ENCODE data around the gene RAB12. TPM values are rescaled to one million over a fixed set of nuclear protein-coding genes. Genes with fewer than 3 reads are reported as not detected.

The RAB12 gene
- total RNA-seq, 1 experiment from 2014 or later, result 32.7 TPM

DNA sequence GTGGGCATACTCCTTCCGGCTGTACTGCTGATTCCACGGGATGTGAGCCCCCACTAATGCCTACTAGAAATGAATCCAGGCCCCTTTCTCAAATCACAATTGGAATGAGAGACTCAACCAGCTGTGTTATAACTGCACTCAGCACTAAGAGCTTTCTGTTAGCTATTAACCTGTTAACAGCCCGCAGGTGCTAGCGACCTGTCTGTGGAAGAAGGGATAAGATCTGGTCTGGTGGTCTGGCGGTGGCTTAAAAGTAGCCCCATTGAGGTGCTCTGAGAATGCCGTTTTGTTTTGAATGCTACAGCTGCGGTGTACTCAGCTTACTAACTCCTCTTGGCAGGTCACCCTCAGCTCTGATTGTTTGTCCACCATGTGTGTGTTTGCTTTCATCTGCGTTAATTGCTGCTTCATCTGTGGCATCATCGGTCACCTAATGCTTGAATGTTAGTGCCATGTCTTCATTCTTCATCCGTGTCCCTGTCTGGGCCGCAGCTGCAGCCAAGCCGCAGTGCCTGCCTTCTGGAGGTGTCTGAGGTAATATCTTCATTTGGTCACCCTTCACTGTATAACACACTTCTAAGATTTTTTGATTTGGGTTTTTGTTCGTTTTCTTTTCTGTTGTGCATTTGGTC is 16.3 kb downstream of the RAB12 start:
- H3K79me2 ChIP-seq (ENCODE audit: insufficient read depth, low read length), result peaks cover 80% of the 10 kb centered on the region

More for the DNA sequence above, 16.3 kb downstream of the RAB12 start:
- TF ChIP-seq CEBPB (IDR thresholded peaks at IDR 0.05; ENCODE audit: low read depth) (no peak), JUND (IDR thresholded peaks at IDR 0.05) (no peak), FOSL1 (IDR thresholded peaks at IDR 0.05; ENCODE audit: low read depth) (no peak), ZFX (IDR thresholded peaks at IDR 0.05) (no peak), SRF (IDR thresholded peaks at IDR 0.05; ENCODE audit: low read depth) (no peak), POLR2A (IDR thresholded peaks at IDR 0.05; ENCODE audit: borderline replicate concordance, extremely low read depth, insufficient read depth, insufficient read length) (no peak), YY1 (IDR thresholded peaks at IDR 0.05; ENCODE audit: extremely low read depth, insufficient replicate concordance, low read depth, low read length) (no peak)
- TF ChIP-seq, protein P1, sequence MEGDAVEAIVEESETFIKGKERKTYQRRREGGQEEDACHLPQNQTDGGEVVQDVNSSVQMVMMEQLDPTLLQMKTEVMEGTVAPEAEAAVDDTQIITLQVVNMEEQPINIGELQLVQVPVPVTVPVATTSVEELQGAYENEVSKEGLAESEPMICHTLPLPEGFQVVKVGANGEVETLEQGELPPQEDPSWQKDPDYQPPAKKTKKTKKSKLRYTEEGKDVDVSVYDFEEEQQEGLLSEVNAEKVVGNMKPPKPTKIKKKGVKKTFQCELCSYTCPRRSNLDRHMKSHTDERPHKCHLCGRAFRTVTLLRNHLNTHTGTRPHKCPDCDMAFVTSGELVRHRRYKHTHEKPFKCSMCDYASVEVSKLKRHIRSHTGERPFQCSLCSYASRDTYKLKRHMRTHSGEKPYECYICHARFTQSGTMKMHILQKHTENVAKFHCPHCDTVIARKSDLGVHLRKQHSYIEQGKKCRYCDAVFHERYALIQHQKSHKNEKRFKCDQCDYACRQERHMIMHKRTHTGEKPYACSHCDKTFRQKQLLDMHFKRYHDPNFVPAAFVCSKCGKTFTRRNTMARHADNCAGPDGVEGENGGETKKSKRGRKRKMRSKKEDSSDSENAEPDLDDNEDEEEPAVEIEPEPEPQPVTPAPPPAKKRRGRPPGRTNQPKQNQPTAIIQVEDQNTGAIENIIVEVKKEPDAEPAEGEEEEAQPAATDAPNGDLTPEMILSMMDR (IDR thresholded peaks at IDR 0.05 in 2 of 3, conservative IDR thresholded peaks at IDR 0.05 in 1 of 3; ENCODE audit: borderline replicate concordance in 1 of 3, insufficient read depth in 1 of 3, low read depth in 2 of 3, low read length in 2 of 3), result no peak
- TF ChIP-seq, protein P2, sequence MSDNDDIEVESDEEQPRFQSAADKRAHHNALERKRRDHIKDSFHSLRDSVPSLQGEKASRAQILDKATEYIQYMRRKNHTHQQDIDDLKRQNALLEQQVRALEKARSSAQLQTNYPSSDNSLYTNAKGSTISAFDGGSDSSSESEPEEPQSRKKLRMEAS (IDR thresholded peaks at IDR 0.05), result no peak
- TF ChIP-seq, protein P3, sequence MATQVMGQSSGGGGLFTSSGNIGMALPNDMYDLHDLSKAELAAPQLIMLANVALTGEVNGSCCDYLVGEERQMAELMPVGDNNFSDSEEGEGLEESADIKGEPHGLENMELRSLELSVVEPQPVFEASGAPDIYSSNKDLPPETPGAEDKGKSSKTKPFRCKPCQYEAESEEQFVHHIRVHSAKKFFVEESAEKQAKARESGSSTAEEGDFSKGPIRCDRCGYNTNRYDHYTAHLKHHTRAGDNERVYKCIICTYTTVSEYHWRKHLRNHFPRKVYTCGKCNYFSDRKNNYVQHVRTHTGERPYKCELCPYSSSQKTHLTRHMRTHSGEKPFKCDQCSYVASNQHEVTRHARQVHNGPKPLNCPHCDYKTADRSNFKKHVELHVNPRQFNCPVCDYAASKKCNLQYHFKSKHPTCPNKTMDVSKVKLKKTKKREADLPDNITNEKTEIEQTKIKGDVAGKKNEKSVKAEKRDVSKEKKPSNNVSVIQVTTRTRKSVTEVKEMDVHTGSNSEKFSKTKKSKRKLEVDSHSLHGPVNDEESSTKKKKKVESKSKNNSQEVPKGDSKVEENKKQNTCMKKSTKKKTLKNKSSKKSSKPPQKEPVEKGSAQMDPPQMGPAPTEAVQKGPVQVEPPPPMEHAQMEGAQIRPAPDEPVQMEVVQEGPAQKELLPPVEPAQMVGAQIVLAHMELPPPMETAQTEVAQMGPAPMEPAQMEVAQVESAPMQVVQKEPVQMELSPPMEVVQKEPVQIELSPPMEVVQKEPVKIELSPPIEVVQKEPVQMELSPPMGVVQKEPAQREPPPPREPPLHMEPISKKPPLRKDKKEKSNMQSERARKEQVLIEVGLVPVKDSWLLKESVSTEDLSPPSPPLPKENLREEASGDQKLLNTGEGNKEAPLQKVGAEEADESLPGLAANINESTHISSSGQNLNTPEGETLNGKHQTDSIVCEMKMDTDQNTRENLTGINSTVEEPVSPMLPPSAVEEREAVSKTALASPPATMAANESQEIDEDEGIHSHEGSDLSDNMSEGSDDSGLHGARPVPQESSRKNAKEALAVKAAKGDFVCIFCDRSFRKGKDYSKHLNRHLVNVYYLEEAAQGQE (IDR thresholded peaks at IDR 0.05; ENCODE audit: low read depth), result no peak
- DNase-seq (ENCODE audit: low read depth, low spot score) (no peak), ATAC-seq (no peak)
- no peak overlapping the region for H3K27ac ChIP-seq (ENCODE audit: low read depth, low read length)
- no peak overlapping the region for H3K4me2 ChIP-seq (ENCODE audit: low read length)
- no peak overlapping the region for H3K4me3 ChIP-seq (replicated peaks in 1 of 2; ENCODE audit: low read depth in 1 of 2, low read length in 2 of 2)
- ChIA-PET RAD21 (ENCODE audit: low non-redundant PET in 1 of 2, low total read pairs in 2 of 2, uncharacterized antibody in 2 of 2, unreplicated experiment in 2 of 2) (no interaction called here), CTCF (interaction anchor here (1.3 kb wide), 1 partner anchor 10 kb away, joined by 3 read pairs; no protein-coding TSS in a partner anchor), POLR2A (no interaction called here)
- peaks cover 0 to 6% of the 10 kb centered on the region in 2 experiments; a peak in 1 of 4 replicates for H3K4me1 ChIP-seq (ENCODE audit: control insufficient read depth in 1 of 2, insufficient read depth in 2 of 2, low read length in 2 of 2)
- no peaks in the 10 kb centered on the region for H4K20me1 ChIP-seq (ENCODE audit: insufficient read depth)
- BruUV-seq (replicated peaks), result no TSS peak
- H3K9me3 ChIP-seq (ENCODE audit: control insufficient read depth in 1 of 2, insufficient read depth in 1 of 2, low read depth in 1 of 2, low read length in 2 of 2), result peaks cover 4 to 5% of the 10 kb centered on the region in 2 experiments; a peak in 2 of 4 replicates
- no peak overlapping the region for H3K9ac ChIP-seq (ENCODE audit: low read length)
- H3K9me2 ChIP-seq (ENCODE audit: insufficient read depth), result no peaks in the 10 kb centered on the region
- no peaks in the 10 kb centered on the region for H3K27me3 ChIP-seq (ENCODE audit: insufficient read depth, low read length)
- intact Hi-C loops (cut with micrococcal nuclease), result no loop called here
- peaks cover 14 to 23% of the 10 kb centered on the region in 2 experiments for H3K36me3 ChIP-seq (ENCODE audit: control insufficient read depth in 1 of 2, insufficient read depth in 2 of 2, low read length in 2 of 2)
- H2AFZ ChIP-seq (ENCODE audit: low read depth, low read length, poor library complexity, severe bottlenecking), result no peak overlapping the region
